Dermis blood vessel endothelial cell (primary cell): ENCODE data around the gene PADI4. TPM values are rescaled to one million over a fixed set of nuclear protein-coding genes. Genes with fewer than 3 reads are reported as not detected.
A peak's percentile ranks its signal among the peaks of the same experiment; 100 is the strongest.

Experiments used
- DNase-seq: peaks from one replicate; pipeline ENCODE4 v3.0.0; 2010
- total RNA-seq: library from RNA; depleted of rRNA; stranded (reverse); fragments of >200 nt; gene quantifications from 2 replicates; pipeline ENCODE4 v1.2.3, GENCODE V29; 2014

Gene PADI4
- total RNA-seq, 1 donor from 2014 or later: not detected

DNA sequence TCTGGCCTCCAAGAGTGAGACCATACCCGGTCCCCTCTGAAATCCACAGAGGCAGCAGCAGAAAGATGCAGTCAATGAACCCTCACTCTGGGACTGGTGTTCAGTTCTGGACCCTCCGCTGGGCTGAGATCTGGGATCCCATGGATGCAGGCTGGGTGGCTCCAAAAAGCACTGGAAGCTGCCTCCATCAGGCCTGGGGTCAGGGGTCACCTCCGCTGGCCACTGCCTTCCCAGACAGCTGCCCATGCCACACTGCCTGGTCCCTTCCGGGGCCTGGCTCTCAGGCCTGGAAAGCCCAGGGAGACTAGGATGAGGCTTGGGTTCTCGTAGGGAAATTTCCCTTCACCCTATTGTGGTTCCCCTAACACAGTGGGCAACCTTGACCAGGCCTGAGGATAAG, 21.4 kb upstream of the PADI4 start:
- no peak for DNase-seq

DNA sequence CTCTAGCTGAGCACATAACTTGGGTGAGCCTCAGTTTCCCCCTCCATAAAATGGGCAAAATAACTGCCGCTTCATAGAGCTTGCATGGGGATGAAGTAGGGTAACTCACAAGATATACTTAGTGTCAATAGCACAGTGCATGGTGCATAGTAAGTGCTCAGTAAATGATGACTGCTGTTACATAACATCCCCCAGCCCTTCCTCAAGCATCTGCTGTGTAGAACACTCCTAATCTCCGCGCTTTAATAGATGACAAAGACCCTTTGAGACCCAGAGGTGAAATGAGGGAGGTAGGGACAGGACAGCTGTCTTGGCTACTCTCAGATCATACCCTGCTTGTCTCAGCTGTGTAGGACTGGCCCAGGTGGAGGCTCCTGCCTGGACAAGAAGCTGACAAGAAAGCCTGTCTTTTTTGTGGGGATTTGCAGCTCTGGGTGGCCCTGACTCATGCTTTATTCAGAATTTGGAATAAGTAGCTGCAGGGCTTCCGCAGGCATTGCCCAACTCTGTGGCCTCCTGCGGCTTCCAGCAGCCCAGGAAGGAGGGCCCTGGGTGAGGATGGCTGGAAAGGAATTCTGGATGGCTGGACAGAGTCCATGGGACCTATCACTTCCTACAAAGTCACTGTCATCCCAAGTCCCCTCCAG, 20.7 kb upstream of the PADI4 start:
- no peak for DNase-seq

DNA sequence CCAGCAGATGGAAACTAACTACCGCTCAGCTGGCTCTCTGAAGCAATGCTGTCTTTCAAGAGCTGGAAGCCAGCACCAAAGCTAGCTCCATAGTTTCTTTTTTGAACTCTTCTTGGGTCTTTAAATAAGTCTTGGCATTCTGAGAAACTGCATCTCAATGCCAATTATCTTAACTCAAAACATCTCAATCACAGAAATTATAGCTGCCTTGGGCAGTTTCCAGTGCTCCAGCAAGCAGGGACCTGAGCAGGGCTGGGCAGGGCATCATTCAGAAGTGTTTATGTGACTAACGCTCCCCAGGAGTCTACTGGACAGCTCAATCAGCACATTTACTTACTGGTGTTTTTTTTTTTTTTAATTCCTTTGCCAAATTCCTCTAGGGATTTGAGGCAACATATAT, 18.3 kb upstream of the PADI4 start:
- no peak for DNase-seq

DNA sequence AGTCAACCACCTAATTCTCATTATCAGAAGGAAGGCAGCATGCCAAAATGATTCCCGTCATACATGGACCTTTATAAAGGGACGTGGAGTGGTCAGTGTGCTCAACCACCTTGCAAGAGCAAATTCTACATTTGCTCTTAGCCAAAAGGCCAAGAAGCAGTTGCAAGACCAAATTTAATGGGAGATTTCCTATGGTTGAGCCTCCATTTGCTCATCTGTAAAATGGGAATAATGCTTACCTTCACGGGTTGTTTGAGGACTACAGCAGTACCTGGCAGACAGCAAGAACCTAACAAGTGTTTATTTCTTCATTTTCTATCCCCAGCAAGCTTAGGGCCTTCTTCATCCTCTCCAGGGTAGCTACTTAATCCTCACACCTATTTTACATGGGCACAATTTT, 17.4 kb upstream of the PADI4 start:
- DNase-seq: no peak

DNA sequence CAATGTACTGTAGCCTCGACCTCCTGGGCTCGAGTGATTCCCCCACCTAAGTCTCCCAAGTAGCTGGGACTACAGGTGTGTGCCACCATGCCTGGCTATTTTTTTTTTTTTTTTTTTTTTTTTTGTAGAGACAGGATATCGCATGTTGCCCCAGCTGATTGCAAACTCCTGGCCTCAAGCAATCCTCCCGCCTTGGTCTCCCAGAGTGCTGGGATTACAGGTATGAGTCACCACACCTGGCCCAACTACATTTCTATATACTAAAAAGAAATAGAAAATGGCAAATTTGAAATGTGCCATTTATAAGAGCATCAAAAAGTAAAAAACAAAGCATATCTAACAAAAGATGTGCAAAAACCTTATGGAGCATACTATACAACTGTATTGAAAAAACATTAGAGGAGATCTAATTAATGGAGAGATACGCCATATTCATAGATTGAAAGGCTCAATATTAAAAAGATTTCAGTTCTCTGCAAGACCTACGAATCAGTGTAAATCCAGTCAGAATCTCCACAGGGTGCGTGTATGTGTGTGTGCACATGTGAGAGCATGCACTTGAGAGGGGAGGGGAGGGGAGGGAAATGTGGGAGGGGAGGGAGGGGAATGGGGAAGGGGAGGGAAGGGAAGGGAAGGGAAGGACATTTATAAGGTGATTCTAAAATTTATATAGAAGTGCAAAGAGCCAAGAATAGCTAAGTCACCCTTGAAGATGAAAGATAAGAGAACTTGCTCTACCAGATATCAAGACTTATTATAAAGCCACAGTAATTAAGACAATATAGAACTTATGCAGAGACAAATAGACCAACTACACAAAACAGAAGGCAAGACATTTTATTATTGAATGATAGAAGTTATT, 15.5 kb upstream of the PADI4 start:
- DNase-seq: no peak

DNA sequence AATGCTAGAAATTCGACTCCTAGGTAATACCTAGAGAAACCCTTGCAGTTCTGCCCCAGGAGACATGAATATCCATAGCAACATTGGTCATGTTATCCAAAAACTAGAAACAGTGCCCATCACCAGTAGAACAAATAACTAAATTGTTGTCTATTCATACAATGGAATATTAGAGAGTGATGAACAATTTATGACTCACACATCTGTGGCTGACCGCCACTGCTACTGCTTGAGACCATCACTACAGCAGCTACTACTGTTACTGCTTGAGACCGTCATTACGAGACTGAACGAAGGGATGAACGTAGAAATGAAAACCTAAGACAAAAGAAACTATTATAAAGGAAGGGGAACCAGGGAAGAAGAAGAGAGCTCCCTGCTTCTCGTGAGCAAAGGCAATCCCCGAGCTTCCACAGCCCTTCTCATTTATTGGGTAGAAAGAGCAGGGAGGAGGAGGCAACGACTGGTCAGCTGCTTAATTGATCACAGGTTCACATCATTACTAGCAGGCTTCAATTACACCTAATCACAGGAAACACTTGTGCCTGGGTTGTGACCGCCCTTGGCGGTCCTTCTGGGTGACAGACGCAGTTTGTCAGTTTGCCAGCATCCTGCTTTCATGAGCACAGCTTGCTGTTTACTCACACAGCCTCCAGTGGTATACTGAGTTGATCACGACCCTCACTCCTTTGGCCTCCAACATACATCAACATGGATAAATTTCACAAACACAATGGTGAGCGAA, 14.1 kb upstream of the PADI4 start:
- DNase-seq: no peak

DNA sequence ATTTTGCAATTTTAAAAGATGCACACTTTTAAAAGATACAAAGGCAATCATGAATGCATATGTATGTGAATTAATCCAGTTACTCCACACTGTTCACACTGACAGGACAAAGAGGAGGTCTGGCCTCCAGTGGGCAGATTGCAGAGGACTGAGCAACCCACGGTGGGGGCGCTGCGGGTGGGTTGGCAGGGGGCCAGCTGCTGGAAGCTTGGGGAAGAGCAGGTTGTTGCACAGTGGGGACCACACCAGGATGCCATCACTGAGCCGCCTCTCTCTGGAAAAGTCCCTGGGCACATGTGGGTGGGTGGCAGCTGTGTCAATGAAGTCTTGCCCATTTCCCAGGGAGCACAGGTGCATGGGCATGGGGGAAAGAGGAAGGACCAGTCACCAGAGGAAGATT, 12.7 kb upstream of the PADI4 start:
- DNase-seq: no peak

DNA sequence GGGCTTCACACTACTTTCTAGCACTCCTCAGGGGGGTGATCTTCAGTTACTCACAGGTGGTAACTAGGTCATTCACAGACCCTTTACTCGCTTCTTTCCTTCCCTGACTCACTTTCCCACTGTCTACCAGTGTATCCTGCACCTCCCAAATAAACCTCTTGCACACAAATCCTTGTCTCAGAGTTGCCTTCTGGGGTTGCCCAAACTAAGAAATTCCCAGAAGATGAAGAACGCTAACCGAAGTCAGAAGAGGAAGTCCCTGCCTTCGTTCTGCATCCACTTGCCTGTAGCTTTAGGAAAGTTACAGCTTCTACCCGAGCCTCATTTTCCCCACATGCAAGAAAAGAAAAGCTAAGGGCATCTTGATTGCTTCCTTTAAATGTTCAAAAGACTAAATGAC, 11.9 kb upstream of the PADI4 start:
- no peak for DNase-seq

DNA sequence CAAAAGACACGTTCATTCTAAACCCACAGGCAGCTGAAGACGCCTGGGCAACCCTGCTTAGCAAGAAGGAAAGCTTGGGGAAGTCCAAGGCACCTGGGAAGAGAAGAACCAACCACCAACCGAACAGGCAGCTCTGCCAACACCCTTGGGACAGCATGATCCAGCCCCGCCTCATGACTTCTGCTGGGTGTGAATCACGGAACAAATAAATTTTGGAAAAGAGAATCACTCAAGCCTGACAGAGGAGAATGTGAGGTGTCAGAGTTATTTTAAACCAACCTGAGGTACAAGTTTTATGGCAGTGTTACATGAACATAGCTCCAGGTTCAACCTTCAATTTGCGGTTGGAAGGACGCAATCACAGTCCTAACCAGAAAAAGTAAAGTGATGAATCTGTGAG, 10.0 kb upstream of the PADI4 start:
- DNase-seq: no peak

DNA sequence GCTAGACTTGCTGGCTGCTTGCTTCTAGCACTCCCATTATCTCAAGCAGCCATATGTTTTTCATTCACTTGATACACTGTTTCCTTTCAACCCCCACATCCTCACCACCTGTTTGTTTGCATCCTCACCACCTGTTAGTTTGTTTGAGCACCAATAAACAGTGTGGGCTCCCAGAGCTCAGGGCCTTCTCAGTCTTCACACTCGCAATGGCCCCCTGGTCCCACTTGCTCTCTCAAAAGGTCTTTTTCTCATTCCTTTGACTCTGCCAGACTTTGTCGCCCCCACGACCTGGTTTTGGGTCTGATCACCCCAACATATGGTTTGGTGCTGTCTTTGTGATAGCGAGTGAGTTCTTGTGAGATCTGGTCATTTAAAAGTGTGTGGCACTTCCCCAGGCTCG, 6.2 kb upstream of the PADI4 start:
- DNase-seq: no peak

DNA sequence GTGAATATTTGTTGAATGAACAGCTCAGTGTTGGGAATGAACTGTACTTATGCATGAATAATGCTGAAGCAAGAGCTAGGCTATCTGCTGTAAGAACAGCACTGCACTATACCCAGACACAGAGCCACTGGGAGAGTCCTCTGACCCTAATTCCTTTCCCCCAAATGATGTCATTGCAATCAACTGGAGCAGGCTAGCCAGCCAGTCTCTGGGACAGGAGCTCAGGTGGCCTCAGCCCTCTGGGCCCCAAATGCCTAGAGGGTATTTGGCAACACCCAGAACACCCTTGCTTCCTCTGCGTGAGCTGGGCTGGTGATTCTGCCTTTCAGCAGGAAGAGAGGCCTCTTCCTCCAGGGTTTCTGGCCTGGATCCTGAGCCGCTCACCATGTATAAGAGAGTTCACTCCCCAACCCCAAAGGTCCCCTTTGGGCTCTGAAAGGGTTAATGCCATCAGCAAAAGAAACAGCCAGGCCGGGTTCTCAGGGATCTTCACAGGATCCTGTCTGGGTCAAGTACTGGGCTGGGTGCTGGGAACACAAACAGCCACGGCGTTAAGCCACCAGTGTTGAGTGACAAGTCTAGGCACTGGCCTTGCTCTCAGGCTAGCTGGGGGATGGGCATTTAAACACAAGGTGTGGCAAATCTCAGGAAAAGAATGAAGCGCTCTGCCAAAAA, 3.7 kb upstream of the PADI4 start:
- DNase-seq: peak; percentile 14

DNA sequence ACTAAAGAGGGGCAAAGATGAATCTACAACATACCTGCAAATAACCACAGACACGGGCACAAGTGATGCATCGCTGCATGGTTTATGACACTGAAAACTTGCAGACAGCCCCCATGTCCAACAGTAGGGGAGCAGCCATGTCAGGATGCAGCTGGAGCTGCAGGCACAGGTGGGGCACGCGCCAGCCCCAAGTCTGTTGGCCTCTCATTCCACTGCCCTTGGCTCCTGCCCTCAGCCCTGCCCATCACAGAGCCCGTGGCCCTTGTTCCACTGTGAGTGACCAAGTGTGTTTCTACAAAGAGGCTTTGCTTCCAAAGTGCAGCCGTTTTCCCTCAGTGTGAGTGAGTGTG, 3.2 kb upstream of the PADI4 start:
- DNase-seq: no peak

DNA sequence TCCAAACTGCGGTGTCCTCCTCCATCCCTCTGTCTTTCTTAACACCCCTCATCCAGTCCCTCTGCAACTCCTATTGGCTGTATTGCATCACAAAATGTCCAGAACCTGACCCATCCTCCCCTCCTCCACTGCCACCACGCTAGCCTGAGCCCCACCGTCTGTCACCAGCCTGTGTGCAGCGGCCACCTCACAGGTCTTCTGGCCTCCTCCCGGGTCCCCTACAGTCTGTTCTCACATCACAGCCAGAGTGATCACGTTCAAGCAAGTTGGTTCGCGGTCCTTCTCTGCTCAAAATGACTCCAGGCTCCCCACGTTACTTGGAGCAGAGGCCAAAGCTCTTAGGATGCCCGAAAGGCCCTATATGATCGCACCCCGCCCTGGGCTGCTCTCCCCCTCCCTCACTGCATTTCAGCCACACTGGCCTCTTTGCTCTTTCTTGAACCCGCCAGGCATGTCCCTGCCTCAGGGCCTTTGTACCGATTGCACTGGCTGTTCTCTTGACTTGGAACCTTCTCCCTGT, 2.4 kb upstream of the PADI4 start:
- no peak for DNase-seq

DNA sequence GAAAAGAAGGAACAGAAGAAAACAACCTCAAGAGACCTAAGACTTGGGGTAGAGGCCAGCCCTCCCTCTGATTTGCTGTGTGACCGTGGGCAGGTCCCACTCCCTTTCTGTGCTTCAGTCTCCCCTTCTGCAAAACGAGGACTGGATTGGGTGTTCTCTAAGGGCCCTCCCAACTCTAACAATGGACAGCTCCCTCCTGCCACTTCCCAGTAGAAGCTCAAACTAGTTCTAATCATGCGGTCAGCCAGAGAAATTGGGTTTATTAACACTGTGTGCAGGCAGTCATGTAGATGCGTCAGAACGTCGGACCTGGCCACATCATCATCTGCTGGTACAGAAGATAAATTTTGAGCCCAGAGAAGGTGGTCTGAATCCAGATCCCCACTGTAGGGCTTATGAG, 1.6 kb upstream of the PADI4 start:
- no peak for DNase-seq

DNA sequence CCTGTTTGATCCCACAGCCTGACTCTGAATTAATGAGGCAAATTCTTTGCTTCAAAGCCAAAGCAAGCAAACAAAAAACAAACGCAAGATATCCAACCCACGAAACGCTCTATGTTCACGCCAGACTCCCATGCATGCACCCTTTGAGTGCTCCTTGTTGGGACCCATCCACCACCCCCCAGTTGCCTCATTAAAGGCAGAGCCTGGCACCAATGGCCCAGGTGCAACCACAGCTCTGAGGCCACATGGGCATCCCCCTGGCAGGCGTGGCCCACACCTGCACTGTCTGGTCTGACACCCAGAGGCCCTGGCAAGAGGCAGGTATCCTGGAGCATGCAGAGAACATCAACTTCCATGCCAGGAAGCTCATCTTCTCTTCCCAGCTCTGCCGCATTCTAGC, 1.1 kb upstream of the PADI4 start:
- DNase-seq: no peak

DNA sequence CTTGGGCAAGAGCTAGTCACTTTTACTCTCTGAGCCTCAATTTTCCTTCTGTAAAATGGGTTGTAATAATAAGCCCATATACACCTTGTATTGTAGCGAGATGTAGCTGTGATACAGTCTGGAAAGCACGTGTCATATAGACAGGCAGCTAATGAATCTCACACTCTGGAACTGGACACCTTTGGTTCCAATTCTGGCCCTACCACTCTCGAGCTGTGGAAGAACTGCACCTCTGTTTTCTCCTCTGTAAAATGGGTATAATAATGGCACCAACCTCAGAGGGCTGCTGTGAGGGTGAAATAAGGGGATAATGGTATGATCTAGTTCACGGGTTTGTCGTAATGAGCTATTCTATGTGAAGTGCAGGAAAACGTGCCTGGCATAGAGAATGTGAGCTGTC, 668 bp upstream of the PADI4 start:
- DNase-seq: no peak

DNA sequence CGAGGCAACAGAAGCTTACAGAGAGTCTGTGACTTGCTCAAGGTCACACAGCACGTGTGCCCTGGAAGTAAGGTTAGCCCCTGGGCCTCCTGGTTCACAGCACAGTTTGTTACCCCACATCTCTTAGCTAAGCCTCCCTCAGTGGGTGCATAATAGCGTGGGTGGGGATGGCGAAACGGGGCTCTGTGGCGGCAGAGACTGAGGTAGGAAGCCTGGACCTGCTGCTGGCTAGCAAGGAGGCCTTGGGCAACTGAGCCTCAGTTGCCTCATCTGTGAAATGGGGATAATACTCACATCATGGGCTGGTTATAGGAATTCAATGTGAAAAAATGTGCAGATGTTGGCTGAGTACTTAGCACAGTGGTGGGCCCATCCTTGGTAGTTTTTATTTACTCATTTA, 596 bp downstream of the PADI4 start:
- no peak for DNase-seq

DNA sequence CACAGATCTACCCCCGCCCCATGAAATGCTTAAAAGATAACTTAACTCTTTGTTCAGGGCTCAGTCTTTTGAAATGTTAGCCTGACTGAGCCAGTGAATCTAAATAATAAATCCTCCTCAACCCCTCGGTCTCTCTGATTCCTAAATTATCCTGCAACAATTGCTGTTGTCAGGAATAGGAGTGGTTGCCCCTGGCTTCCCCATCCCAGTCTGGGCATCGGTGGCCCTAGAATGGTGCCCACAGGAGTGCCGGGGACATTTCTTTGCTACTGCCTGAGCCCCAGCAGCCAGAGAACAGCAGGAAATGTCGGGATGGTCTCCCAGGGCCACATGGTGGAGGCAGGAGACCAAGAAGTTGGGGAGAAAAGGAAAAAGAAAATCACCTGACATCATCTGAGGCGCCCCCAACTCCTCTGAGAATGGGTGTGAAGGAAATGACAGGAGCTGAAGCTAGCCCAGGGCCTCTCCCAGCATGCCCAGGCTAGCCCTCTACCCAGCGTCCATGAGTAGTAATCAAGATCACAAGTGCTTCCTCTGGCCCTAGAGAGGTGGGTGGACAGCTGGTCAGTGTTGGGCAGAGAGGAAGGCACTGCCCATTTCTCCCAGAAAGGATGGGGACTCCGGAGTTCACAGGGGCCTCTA, 1.6 kb downstream of the PADI4 start:
- no peak for DNase-seq

DNA sequence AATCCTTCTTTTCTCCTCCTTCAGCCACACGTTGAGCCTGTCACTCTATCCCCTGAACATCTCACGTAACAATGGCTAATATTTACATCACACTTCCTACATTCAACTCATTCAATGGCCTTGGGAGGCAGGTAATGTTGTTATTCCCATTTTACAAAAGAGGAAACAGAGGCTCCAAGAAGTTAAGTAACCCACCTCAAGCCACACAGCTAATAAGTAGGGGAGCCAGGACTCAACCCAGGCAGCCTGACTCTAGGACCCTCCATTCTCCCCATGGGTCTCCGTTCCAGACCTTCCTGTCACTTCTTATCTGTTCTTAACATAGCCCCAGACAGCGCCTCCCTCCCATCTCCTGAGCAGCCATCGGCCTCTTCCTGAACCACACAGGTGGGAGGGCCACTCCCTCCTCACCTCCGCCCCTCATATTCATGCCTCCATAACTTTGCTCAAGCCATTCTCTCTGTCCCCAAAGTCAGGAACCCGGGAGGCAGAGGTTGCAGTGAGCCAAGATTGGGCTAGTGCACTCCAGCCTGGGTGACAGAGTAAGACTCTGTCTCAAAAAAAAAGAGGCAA, 2.2 kb downstream of the PADI4 start:
- DNase-seq: no peak

DNA sequence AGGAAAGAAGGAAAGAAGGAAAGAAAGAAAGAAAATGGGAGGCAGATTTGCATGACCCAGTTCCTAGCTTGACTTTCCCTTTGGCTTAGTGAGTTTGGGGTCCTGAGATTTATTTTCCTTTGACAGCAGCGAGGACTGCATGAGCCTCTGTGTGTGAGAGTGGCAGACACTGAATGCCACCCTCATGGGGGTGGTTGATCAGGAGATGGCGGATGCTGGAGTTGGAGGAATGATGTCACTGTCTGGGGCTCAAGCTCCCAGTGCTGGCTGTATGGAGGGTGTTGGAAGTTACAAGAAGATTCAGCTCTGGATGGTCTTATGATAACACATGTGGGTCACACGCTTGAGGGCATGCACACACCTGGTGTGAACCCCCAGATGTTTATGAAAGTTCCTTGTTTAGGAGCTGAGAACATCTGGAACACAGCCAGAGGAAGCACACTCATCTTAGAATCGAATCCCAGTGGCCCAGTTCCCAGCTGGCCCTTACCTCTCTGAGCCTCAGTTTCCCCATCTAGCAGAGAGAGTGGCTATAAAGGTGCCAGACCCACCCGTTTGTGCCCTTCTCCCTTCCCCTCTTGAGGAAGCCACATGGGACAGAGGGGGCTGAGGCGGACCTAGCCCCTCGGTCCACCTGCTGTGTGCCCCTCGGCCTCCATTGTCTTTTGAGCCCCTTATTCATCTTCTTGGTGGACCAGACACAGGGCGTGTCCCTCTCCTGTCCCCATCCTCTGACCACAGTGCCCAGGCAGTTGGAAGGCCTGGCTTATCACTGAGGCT, 5.7 kb downstream of the PADI4 start:
- DNase-seq: no peak

DNA sequence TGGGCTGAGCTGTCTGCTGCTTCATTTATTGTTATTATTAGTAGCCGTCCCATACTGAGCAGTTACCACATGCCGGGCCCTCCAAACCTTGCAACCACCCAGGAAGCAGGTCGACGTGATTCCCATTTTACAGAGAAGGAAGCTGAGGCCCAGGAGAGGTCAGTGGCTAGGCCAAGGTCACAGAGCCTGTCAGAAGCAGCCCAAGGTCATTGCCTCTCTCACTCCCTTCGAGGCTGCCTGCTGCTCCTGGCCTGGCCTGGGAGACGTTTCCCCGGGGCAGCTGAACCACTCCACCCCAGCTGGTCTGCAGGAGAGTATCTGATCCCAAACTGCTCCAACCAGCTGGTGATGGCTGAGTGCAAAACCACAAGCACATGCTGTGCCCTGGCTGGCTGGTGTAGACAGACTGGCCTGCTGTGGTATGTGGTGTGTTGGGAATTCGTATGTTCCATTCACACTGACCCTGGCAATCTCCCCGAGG, 6.5 kb downstream of the PADI4 start:
- DNase-seq: no peak
